B cell (primary cell): Measurements from ENCODE around the gene PDE4B.

Experiments used
- CTCF ChIP-seq: fragments of 200-600 bp; IDR thresholded peaks from one replicate; pipeline ENCODE4 v1.8.0; 2022; ENCODE audit warnings: antibody characterized with exemption, mild to moderate bottlenecking
- EZH2 ChIP-seq: IDR thresholded peaks from 2 replicates; pipeline ENCODE4 v1.6.1; 2012; ENCODE audit warnings: borderline replicate concordance, low read depth, mild to moderate bottlenecking, moderate library complexity, low read length; ENCODE audit not compliant: insufficient read depth, poor library complexity, severe bottlenecking

- no peak for TF ChIP-seq CTCF
- TF ChIP-seq EZH2, result no peak
These were observed 21.3 kb downstream of the PDE4B start for GRCh38 chr1:65813956-65814355.
